Right lung (tissue), 5 donors: Measurements from ENCODE around the gene PRLH. TPM values are rescaled to one million over a fixed set of nuclear protein-coding genes. Genes with fewer than 3 reads are reported as not detected.

Source experiments
- DNase-seq, 2 donors: peaks; one replicate each; pipeline ENCODE4 v3.0.0-alpha.2; 2013
- polyA plus RNA-seq, 5 donors: library from polyadenylated mRNA; unstranded; fragments of 120-200 nt; gene quantifications; one replicate each; pipeline versions ENCODE4 v1.2.1 to v1.2.3, GENCODE V29; 2013; ENCODE audit warnings: inconsistent platforms in 1 of 5, low replicate concordance in 1 of 5; ENCODE audit not compliant: insufficient read length in 5 of 5, insufficient read depth in 1 of 5

The PRLH gene
- polyA plus RNA-seq, 5 donors: not detected

DNA sequence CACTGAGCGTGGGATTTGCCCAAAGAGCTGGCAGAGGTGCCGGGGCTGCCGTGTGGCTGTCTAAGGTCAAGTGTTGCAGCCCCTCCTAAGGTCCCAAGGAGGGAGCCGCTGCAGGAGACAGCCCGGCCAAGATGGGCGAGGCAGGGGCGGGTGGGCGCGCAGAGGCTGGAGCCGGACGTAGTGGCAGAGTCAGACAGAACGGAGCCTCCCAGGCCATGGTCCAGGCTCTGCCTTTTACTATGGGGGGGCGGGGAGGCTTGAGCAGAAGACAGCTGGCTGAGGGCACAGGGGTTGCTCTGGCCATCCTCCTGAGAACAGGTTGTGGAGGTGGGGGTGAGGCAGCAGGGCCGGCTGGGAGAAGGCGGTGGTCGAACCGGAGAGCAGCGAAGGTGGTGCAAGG, 27.5 kb upstream of the PRLH start:
- no peak for DNase-seq

- no peak for DNase-seq
These were observed 26.7 kb upstream of the PRLH start for GRCh38 chr2:237539681-237540080.

GRCh38 chr2:237540223-237540775, 26.1 kb upstream of the PRLH start:
- no peak for DNase-seq

DNA sequence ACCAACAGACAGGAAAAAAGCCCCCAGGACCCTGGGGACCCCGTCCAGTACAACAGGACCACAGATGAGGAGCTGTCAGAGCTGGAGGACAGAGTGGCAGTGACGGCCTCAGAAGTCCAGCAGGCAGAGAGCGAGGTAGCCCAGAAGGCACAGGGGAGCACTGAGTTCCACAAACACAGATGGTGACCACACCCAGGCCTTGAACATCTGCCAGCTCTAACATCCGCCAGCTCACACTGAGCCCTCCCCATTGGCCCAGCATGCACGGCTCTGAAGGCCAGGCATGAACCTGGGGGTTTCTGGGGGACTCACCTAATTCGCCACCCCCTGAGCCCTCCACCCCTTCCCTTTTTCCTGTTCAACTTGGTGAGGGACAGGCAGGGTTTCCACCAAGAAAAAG, 25.6 kb upstream of the PRLH start:
- DNase-seq: no peak

- DNase-seq: no peak
These were observed 25.1 kb upstream of the PRLH start for GRCh38 chr2:237541243-237541642.

GRCh38 chr2:237542001-237542704, 24.2 kb upstream of the PRLH start:
- DNase-seq: no peak

- no peak for DNase-seq
These were observed 20.1 kb upstream of the PRLH start for GRCh38 chr2:237546040-237546875.

- no peak for DNase-seq
These were observed 19.4 kb upstream of the PRLH start for GRCh38 chr2:237546876-237547395.

- DNase-seq: no peak
These were observed 18.4 kb upstream of the PRLH start for GRCh38 chr2:237547841-237548416.

DNA sequence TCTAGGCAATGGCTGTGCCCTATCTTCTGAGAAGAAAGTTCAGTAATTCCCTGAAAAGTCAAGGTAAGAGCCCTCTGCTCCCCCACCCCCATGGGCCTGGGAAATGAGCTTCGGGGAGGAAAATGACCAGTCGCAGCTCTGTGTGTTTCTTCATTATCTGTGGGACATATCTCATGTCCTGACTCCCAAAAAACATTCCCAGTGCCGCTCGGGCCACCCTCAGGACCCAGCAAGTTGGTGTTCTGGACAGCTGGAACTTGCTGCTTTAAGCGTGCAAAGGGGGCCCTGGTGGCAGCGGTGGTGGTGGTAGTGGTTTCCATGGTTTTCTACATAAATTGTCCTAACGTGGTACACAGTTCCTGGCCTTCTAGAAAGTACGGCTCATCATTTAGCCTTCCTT, 17.2 kb upstream of the PRLH start:
- DNase-seq: no peak

- no peak for DNase-seq
These were observed 16.5 kb upstream of the PRLH start for GRCh38 chr2:237549643-237550415.

- no peak for DNase-seq
These were observed 15.3 kb upstream of the PRLH start for GRCh38 chr2:237551071-237551574.

DNA sequence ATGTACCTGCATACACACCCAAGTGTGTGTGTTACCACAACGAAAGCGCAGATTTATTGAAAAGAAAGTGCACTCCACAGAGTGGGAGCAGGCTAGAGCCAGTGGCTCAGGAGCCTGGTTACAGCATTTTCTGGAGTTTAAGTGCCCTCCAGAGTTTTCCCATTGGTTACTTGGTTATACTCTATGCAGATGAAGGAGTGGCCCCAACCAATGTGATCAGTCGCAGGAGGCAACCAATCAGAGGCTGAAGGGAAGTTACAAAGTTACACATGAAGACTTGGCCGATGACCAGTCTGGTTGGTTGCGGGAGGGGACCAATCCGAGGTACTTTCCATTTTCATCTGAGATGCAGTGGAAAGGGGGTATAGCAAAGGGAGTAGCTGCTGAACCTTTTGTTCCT, 13.5 kb upstream of the PRLH start:
- DNase-seq: no peak

DNA sequence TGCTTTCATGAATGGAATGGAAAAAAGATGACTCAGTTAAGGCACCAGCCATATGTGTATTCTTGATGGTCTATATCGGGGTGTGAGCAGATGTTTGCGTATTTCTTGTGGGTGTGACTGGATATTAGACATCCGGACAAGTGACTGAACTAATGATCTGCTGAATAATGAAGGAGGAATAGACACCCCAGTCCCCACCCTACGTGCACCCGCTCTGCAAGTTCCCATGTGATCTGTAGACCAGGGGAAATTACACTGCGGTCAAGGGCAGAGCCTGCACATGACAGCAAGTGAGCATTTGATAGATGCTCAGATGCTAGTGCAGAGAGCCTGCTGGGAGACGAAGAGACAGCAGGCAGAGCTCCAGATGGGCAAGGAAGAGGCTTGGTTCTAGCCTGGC, 12.4 kb upstream of the PRLH start:
- DNase-seq: no peak

GRCh38 chr2:237555560-237555959, 10.8 kb upstream of the PRLH start:
- DNase-seq: no peak

DNA sequence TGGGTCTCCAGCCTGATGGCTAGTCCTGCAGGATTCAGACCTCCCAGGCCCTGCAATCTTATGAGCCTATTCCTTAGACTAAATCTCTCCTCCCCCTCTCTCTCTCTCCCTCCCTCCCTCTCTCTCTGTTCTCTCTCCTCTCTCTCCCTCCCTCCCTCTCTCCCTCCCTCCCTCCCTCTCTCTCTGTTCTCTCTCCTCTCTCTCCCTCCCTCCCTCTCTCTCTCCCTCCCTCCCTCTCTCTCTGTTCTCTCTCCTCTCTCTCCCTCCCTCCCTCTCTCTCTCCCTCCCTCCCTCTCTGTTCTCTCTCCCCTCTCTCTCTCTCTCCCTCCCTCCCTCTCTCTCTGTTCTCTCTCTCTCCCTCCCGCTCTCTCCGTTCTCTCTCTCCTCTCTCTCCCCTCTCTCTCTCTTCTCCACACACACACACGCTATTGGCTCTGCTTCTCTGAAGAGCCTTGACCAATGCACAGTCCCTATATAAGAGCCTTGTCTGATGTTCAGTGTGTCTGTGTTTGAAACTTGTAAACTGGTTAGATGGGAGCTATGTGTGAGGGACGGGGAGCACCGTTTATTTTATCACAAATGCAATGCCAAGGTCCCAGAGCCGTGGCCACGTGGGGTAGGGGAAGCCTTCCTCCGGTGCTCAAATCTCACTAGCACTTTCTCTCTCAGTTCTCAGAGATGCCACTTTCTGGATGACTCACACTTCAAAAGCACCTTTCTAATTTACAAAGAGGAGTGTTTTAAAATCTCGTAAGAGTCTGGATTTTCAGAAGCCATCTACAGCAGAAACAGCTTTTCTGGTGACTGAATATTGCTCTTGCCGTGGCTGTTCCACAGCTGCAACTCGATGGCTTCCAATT, 9.4 kb upstream of the PRLH start:
- no peak for DNase-seq

DNA sequence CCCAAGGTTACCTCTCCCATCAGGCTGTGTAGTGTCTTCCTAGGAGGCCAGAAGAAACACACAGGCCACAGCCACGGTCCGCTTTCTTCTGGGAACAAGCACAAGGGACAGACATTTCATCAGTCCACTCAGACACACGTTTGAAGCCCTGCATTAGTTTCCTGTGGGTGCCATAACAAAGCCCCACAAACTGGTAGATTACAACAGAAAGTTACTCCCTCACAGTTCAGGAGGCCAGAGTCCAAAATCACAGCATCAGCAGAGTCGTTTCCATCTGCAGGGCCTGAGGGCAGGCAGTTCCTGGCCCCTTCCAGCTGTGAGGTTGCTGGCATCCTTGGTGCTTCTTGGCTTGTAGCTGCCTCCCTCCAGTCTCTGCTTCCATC, 8.8 kb upstream of the PRLH start:
- DNase-seq: no peak

DNA sequence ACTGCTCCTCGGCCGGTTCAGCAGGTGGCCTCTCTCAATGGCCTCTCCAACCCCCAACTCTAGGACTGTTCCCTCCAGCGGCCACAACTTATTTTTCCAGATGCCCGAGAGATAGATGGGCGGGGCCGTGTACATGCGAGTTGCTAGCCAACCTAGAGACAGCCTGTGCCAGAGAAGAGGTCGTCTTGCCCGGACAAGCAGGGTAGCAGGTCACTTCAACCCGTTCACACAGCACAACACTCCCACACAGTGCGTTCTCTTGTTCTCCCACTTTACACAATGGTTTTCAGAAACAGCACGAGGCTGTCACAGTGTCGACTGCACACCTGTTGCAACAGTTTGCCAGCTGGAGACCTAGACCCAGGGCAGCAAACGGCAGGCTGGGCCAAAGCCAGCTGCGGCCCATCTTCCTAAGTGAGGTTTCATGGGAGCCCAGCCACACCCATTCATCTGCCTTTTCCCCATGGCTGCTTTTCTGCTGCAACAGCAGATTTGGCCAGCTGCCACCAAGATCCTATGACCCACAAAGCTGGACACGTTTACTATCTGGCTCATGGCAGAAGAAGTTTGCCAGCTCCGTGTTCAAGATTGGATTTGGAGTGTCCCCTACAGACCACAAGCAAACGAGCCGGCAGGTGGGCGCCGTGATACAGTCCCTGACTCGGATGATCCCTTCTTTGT, 7.3 kb upstream of the PRLH start:
- peak in 1 of 2 donors; percentile 34 for DNase-seq

- DNase-seq: no peak
These were observed 5.2 kb upstream of the PRLH start for GRCh38 chr2:237561221-237561620.

- DNase-seq: no peak
These were observed 2.6 kb upstream of the PRLH start for GRCh38 chr2:237563816-237564215.
